ENCODE measurements around the gene RIMKLB. TPM values are rescaled to one million over a fixed set of nuclear protein-coding genes. Genes with fewer than 3 reads are reported as not detected.
A peak's percentile ranks its signal among the peaks of the same experiment; 100 is the strongest.
"Not testable (repeated sequence)": the region's sequence is repeated elsewhere in the genome, so short reads cannot be mapped to it uniquely, and the experiment has no call there.

RIMKLB gene
- polyA plus RNA-seq, 2 of the 4 experiments (the other 2 are of a cell fraction): 21.0 to 43.8 TPM

DNA sequence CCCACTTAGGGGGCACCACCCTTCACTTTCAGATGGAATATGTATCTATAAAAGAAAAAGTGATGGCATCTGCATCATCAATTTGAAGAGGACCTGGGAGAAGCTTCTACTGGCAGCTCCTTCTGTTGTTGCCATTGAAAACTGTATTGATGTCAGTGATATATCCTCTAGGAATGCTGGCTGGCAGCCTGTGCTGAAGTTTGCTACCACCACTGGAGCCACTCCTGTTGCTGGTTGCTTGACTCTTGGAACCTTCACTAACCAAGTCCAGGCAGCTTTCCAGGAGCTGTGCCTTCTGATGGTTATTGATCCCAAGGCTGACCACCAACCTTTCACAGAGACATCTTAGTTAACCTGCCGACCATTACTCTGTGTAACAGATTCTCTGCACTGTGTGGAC lies 44.7 kb downstream of the RIMKLB start:
- ChIA-PET CTCF (interaction anchor here (1.4 kb wide), 1 partner anchor 85 kb away, joined by 5 read pairs; no protein-coding TSS in a partner anchor), POLR2A (no interaction called here)
- no peak overlapping the region for H3K4me2 ChIP-seq
- H3K4me1 ChIP-seq: peaks cover 10% of the 10 kb centered on the region; the same call in 2 of the 3 replicates
- WGBS (ENCODE audit: missing lambda C conversion rate): 91% methylated on average over 1 of the region's 1 CpG
- H3K4me3 ChIP-seq: no peak overlapping the region
- peak in 1 of 2 experiments; percentile 9 for DNase-seq (ENCODE audit: low read depth in 1 of 2, low spot score in 1 of 2)
- ATAC-seq: peak; percentile 34 to 62; a peak in 3 of 6 replicates
- H3K9me3 ChIP-seq: no peaks in the 10 kb centered on the region
- TF ChIP-seq, protein P1, sequence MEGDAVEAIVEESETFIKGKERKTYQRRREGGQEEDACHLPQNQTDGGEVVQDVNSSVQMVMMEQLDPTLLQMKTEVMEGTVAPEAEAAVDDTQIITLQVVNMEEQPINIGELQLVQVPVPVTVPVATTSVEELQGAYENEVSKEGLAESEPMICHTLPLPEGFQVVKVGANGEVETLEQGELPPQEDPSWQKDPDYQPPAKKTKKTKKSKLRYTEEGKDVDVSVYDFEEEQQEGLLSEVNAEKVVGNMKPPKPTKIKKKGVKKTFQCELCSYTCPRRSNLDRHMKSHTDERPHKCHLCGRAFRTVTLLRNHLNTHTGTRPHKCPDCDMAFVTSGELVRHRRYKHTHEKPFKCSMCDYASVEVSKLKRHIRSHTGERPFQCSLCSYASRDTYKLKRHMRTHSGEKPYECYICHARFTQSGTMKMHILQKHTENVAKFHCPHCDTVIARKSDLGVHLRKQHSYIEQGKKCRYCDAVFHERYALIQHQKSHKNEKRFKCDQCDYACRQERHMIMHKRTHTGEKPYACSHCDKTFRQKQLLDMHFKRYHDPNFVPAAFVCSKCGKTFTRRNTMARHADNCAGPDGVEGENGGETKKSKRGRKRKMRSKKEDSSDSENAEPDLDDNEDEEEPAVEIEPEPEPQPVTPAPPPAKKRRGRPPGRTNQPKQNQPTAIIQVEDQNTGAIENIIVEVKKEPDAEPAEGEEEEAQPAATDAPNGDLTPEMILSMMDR (IDR thresholded peaks at IDR 0.05): no peak
- TF ChIP-seq ATOH8 (CRISPR knock-in tag; IDR thresholded peaks at IDR 0.05; ENCODE audit: low read depth) (no peak), BCL3 (IDR thresholded peaks at IDR 0.05) (no peak), MAFK (IDR thresholded peaks at IDR 0.05; ENCODE audit: partially characterized antibody) (no peak), RNF2 (IDR thresholded peaks at IDR 0.05; ENCODE audit: borderline replicate concordance, low read depth) (no peak), MAZ (IDR thresholded peaks at IDR 0.05; ENCODE audit: borderline replicate concordance, low read depth, low read length) (no peak)
- H3K27ac ChIP-seq: no peak overlapping the region
- no peak for FAIRE-seq

DNA sequence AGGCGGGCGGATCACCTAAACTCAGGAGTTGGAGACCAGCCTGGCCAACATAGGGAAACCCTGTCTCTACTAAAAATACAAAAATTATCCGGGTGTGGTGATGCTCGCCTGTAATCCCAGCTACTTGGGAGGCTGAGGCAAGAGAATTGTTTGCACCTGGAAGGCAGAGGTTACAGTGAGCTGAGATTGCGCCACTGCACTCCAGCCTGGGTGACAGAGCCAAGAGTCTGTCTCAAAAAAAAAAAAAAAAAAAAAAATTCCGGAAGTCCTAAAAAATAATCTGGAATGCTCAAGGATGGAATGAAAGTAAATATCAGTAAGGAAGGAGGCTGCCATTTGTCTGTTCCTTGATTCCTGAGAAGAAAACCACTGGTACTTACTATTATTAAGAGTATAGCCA lies 45.3 kb downstream of the RIMKLB start:
- POLR2A ChIA-PET; H3K4me1 ChIP-seq; FAIRE-seq; H3K4me3 ChIP-seq; H3K4me2 ChIP-seq; H3K9me3 ChIP-seq; ATAC-seq; H3K27ac ChIP-seq; DNase-seq (ENCODE audit: low read depth in 1 of 2, low spot score in 1 of 2): not testable (repeated sequence)
- 85% methylated on average over 6 of the region's 6 CpGs for WGBS (ENCODE audit: missing lambda C conversion rate)
- CTCF ChIA-PET: interaction anchor here (0.6 to 1.4 kb wide), 3 partner anchors 24 to 205 kb away, joined by 3 to 5 read pairs (median 3); no protein-coding TSS in a partner anchor

GRCh38 chr12:8745631-8746030 lies 47.8 kb downstream of the RIMKLB start:
- H3K4me3 ChIP-seq; H3K4me1 ChIP-seq; H3K4me2 ChIP-seq; H3K9me3 ChIP-seq; POLR2A ChIA-PET; DNase-seq (ENCODE audit: low read depth in 1 of 2, low spot score in 1 of 2); H3K27ac ChIP-seq; FAIRE-seq; ATAC-seq: not testable (repeated sequence)
- 85% methylated on average over 8 of the region's 8 CpGs for WGBS (ENCODE audit: missing lambda C conversion rate)
- CTCF ChIA-PET: interaction anchor here (0.5 kb wide), 1 partner anchor 82 kb away, joined by 3 read pairs; no protein-coding TSS in a partner anchor

DNA sequence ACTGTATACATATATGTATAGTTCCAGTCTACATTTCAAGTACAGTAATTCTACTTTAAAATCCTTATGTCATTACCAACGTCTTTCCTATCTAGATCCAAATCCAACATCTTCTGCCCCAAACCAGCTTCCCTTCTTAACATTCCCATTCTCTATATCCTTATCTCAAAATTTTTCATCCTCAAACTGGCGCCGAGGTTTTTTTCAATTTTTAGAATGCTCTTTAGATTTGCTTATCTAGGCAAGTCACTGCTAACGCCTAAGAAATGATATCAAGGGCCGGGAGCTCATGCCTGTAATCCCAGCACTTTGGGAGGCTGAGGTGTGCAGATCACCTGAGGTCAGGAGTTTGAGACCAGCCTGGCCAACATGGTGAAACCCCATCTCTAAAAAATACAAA lies 48.3 kb downstream of the RIMKLB start:
- Histone ChIP-seq H3K4me2 (no peak overlapping the region), H3K4me1 (peaks cover 10% of the 10 kb centered on the region; the same call in 2 of the 3 replicates), H3K9me3 (no peaks in the 10 kb centered on the region), H3K4me3 (no peak overlapping the region), H3K27ac (no peak overlapping the region)
- ATAC-seq (no peak), FAIRE-seq (no peak), DNase-seq (ENCODE audit: low read depth in 1 of 2, low spot score in 1 of 2) (no peak)
- CTCF ChIA-PET: interaction anchor here (0.9 kb wide), 1 partner anchor 145 kb away, joined by 4 read pairs; no protein-coding TSS in a partner anchor
- POLR2A ChIA-PET: no interaction called here
- TF ChIP-seq SREBF2 (IDR thresholded peaks at IDR 0.05) (no peak), BCL3 (IDR thresholded peaks at IDR 0.05) (no peak), POLR2A (IDR thresholded peaks at IDR 0.05; ENCODE audit: low read length) (no peak)
- WGBS (ENCODE audit: missing lambda C conversion rate): 94% methylated on average over 5 of the region's 5 CpGs

DNA sequence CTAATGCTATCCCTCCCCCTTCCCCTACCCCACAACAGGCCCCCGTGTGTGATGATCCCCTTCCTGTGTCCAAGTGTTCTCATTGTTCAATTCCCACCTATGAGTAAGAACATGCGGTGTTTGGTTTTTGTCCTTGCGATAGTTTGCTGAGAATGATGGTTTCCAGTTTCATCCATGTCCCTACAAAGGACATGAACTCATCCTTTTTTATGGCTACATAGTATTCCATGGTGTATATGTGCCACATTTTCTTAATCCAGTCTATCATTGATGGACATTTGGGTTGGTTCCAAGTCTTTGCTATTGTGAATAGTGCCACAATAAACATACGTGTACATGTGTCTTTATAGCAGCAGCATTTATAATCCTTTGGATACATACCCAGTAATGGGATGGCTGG lies 62.3 kb downstream of the RIMKLB start:
- H3K4me3 ChIP-seq; H3K27ac ChIP-seq; FAIRE-seq; H3K9me3 ChIP-seq; H3K4me2 ChIP-seq; H3K4me1 ChIP-seq; ATAC-seq; DNase-seq (ENCODE audit: low read depth in 1 of 2, low spot score in 1 of 2); POLR2A ChIA-PET: not testable (repeated sequence)
- CTCF ChIA-PET: interaction anchor here (1.0 kb wide), 1 partner anchor 21 kb away, joined by 3 read pairs; no protein-coding TSS in a partner anchor
- 83% methylated on average over 4 of the region's 4 CpGs for WGBS (ENCODE audit: missing lambda C conversion rate)

DNA sequence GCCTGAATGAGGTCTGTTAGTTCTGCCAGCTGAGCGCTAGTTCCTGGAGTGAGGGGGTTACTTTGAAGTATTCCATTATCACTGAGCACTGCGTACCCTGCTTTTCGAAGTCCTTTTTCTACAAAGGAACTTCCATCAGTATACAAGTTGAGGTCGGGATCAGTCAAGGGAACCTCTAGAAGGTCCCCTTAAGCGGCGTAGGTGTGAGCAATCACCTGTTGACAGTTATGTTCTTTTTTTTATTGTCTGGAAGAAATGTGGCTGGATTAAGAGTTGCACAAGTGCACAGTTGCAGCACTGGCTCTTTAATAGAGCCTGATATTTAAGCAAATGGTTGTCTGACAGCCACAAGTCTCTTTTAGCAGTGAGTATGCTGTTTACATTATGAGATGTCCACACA lies 64.9 kb downstream of the RIMKLB start:
- H3K9me3 ChIP-seq; ATAC-seq; H3K4me3 ChIP-seq; H3K4me1 ChIP-seq; POLR2A ChIA-PET; FAIRE-seq; H3K4me2 ChIP-seq; H3K27ac ChIP-seq; DNase-seq (ENCODE audit: low read depth in 1 of 2, low spot score in 1 of 2); CTCF ChIA-PET: not testable (repeated sequence)
- WGBS (ENCODE audit: missing lambda C conversion rate): 95% methylated on average over 6 of the region's 6 CpGs

- POLR2A ChIA-PET; H3K27ac ChIP-seq; CTCF ChIA-PET; ATAC-seq; DNase-seq (ENCODE audit: low read depth in 1 of 2, low spot score in 1 of 2); H3K4me3 ChIP-seq; H3K4me2 ChIP-seq; H3K4me1 ChIP-seq; H3K9me3 ChIP-seq; FAIRE-seq: not testable (repeated sequence)
- 90% methylated on average over 8 of the region's 8 CpGs for whole genome bisulfite sequencing (ENCODE audit: missing lambda C conversion rate)
Measured at GRCh38 chr12:8766121-8766520, 68.3 kb downstream of the RIMKLB start.

All from A549 (cell line).